CD4-positive, alpha-beta T cell treated with Interleukin-4 for 4 hours (primary cell): ENCODE measurements around the gene VSTM1.

Experiments used
- DNase-seq: peaks from one replicate; pipeline ENCODE4 v3.0.0-alpha.2; 2020

The VSTM1 gene

GRCh38 chr19:54009440-54009839, 54.3 kb downstream of the VSTM1 start:
- DNase-seq: no peak

- no peak for DNase-seq
Observed at GRCh38 chr19:54002495-54003315, 61.0 kb downstream of the VSTM1 start.

- no peak for DNase-seq
Observed at GRCh38 chr19:54001496-54001895, 62.2 kb downstream of the VSTM1 start.

GRCh38 chr19:53999694-54000093, 64.0 kb downstream of the VSTM1 start:
- DNase-seq: no peak

GRCh38 chr19:53998223-53998622, 65.5 kb downstream of the VSTM1 start:
- DNase-seq: no peak

- no peak for DNase-seq
Observed at GRCh38 chr19:53994811-53995210, 68.9 kb downstream of the VSTM1 start.

GRCh38 chr19:53993448-53993847, 70.2 kb downstream of the VSTM1 start:
- no peak for DNase-seq

- no peak for DNase-seq
Observed at GRCh38 chr19:53992815-53993214, 70.9 kb downstream of the VSTM1 start.

- no peak for DNase-seq
Observed at GRCh38 chr19:53992211-53992610, 71.5 kb downstream of the VSTM1 start.

GRCh38 chr19:53991224-53992113, 72.2 kb downstream of the VSTM1 start, which contains the start of gene CACNG6:
CACNG6 (plus strand) TSS chr19:53991637; CDS start chr19:53992878, 1,241 bp downstream.
- no peak for DNase-seq
